Measurements from ENCODE around the gene MDM4.

GRCh38 chr1:204571128-204571527 is 54.9 kb downstream of the MDM4 start:
- TF ChIP-seq CTCF (conservative IDR thresholded peaks at IDR 0.05; ENCODE audit: low read length) (no peak), EZH2phosphoT487 (IDR thresholded peaks at IDR 0.05; ENCODE audit: borderline replicate concordance, low read depth, low read length) (no peak)

Data from OCI-LY7 (cell line).